Measurements from ENCODE around the gene LRRN4CL.

GRCh38 chr11:62664405-62665074, 24.8 kb downstream of the LRRN4CL start:
- no peak for TF ChIP-seq POLR2AphosphoS5 (IDR thresholded peaks at IDR 0.05)
- no peak for TF ChIP-seq CTCF (IDR thresholded peaks at IDR 0.05)

All from breast epithelium (tissue), 3 donors.